DMS153 (cell line): ENCODE data around the gene ARID5B.
"Not testable (repeated sequence)": the region's sequence is repeated elsewhere in the genome, so short reads cannot be mapped to it uniquely, and the experiment has no call there.

Source experiments
- DNase-seq: peaks from one replicate; lab custom pipeline; 2025; lab: John Stamatoyannopoulos, UW

Gene ARID5B

GRCh38 chr10:61900829-61901792 lies at the start of gene ARID5B:
Gene ARID5B, plus strand, starts transcription at chr10:61901699. Its CDS starts 11 bp downstream, at chr10:61901710.
- peak; percentile 18 for DNase-seq

- no peak for DNase-seq
Measured at GRCh38 chr10:61852261-61852660, 49.2 kb upstream of the ARID5B start.

- DNase-seq: no peak
Measured at GRCh38 chr10:61855771-61856170, 45.7 kb upstream of the ARID5B start.

GRCh38 chr10:61857746-61858145 lies 43.8 kb upstream of the ARID5B start:
- DNase-seq: no peak

- no peak for DNase-seq
Measured at GRCh38 chr10:61859786-61860185, 41.7 kb upstream of the ARID5B start.

GRCh38 chr10:61860964-61861758 lies 40.3 kb upstream of the ARID5B start:
- DNase-seq: no peak

- no peak for DNase-seq
Measured at GRCh38 chr10:61863981-61864380, 37.5 kb upstream of the ARID5B start.

GRCh38 chr10:61866700-61867368 lies 34.7 kb upstream of the ARID5B start:
- DNase-seq: no peak

- not testable (repeated sequence) for DNase-seq
Measured at GRCh38 chr10:61867374-61867773, 34.1 kb upstream of the ARID5B start.

GRCh38 chr10:61867817-61868216 lies 33.7 kb upstream of the ARID5B start:
- not testable (repeated sequence) for DNase-seq

- no peak for DNase-seq
Measured at GRCh38 chr10:61869041-61869675, 32.3 kb upstream of the ARID5B start.

- no peak for DNase-seq
Measured at GRCh38 chr10:61869774-61870525, 31.5 kb upstream of the ARID5B start.

GRCh38 chr10:61870526-61870895 lies 31.0 kb upstream of the ARID5B start:
- no peak for DNase-seq

GRCh38 chr10:61871487-61871886 lies 30.0 kb upstream of the ARID5B start:
- no peak for DNase-seq

GRCh38 chr10:61877887-61878739 lies 23.4 kb upstream of the ARID5B start:
- no peak for DNase-seq

GRCh38 chr10:61878740-61879068 lies 22.8 kb upstream of the ARID5B start:
- no peak for DNase-seq

GRCh38 chr10:61882621-61883370 lies 18.7 kb upstream of the ARID5B start:
- no peak for DNase-seq

GRCh38 chr10:61883371-61884025 lies 18.0 kb upstream of the ARID5B start:
- no peak for DNase-seq

GRCh38 chr10:61887772-61888171 lies 13.7 kb upstream of the ARID5B start:
- no peak for DNase-seq
